GM10266 (cell line): ENCODE data around the gene BTBD10.
A peak's percentile ranks its signal among the peaks of the same experiment; 100 is the strongest.

Source experiments
- DNase-seq: peaks from one replicate; pipeline ENCODE4 v3.0.0; 2012; ENCODE audit errors: extremely low spot score
- TF ChIP-seq, protein P1 (sequence below): IDR thresholded peaks from 2 replicates; pipeline ENCODE4 v1.5.1; 2012; ENCODE audit warnings: mild to moderate bottlenecking, low read depth; ENCODE audit not compliant: control insufficient read depth, insufficient read depth; ENCODE audit errors: missing control alignments

The BTBD10 gene

DNA sequence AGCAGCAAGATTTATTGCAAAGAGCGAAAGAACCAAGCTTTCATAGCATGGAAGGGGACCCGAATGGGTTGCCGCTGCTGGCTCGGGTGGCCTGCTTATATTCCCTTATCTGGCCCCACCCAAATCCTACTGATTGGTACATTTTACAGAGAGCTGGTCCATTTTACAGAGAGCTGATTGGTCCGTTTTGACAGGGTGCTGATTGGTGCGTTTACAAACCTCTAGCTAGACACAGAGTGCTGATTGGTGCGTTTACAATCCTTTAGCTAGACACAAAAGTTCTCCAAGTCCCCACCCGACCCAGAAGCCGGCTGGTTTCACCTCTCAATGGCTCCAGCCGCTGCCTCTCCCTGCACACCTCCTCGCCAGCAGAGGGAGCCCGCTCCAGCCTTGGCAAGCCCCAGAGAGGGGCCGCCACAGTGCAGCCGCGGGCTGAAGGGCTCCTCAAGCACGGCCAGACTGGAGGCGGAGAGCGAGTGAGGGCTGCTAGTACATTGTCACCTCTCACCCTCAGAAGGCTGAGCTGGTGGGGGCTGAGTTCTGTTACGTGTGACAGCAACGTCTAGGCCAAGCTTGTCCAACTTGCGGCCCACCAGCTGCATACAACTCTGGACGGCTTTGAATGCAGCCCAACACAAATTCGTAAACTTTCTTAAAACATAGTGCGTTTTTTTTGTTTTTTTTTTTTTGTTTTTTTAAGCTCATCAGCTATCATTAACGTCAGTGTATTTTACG, 24.1 kb upstream of the BTBD10 start:
- TF ChIP-seq, protein P1, sequence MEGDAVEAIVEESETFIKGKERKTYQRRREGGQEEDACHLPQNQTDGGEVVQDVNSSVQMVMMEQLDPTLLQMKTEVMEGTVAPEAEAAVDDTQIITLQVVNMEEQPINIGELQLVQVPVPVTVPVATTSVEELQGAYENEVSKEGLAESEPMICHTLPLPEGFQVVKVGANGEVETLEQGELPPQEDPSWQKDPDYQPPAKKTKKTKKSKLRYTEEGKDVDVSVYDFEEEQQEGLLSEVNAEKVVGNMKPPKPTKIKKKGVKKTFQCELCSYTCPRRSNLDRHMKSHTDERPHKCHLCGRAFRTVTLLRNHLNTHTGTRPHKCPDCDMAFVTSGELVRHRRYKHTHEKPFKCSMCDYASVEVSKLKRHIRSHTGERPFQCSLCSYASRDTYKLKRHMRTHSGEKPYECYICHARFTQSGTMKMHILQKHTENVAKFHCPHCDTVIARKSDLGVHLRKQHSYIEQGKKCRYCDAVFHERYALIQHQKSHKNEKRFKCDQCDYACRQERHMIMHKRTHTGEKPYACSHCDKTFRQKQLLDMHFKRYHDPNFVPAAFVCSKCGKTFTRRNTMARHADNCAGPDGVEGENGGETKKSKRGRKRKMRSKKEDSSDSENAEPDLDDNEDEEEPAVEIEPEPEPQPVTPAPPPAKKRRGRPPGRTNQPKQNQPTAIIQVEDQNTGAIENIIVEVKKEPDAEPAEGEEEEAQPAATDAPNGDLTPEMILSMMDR, result peak; percentile 45
- DNase-seq, result no peak

DNA sequence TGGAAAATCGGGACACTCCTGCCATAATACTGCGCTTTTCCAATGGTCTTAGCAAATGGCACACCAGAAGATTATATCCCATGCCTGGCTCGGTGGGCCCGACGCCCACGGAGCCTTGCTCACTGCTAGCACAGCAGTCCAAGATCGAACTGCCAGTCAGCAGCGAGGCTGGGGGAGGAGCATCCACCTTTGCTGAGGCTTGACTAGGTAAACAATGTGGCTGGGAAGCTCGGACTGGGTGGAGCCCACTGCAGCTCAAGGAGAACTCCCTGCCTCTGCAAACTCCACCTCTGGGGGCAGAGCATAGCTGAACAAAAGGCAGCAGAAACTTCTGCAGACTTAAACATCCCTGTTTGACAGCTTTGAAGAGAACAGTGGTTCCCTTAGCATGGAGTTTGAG, 17.2 kb upstream of the BTBD10 start:
- TF ChIP-seq, protein P1, result no peak
- DNase-seq, result no peak

DNA sequence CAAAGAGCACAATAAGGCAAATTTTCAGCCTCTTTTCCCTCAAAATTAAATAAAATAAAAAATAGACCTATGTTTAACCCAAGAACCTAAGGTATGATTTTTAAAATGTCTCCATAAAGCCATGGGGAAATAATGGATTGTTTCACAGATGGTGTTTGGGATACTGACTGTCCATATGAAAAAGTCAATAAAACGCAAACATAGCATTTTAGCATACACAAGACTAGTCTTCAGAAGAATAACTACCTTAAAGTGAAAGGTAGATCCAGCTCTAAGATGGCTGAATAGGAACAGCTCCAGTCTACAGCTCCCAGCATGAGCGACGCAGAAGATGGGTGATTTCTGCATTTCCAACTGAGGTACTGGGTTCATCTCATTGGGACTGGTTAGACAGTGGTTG, 16.7 kb upstream of the BTBD10 start:
- TF ChIP-seq, protein P1, result no peak
- DNase-seq, result no peak

DNA sequence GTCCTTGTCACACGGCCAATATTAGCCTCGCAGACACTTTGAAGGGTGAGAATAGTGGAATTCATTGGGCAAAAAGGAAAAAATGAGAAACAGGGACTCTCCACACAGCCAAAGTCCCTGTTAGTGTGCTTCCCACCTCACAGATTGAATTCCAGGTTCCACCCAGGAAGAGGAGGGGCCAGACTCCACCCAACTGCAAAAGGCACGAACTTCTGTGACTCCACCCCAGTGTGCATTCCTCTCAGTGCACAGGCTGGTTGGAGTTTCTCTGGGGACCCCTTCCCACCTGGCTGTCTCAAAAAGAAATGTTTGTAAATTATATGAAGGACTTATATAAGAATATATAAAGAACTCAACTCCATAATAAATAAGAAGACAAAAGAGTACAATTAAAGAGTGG, 12.1 kb upstream of the BTBD10 start:
- TF ChIP-seq, protein P1, result no peak

DNA sequence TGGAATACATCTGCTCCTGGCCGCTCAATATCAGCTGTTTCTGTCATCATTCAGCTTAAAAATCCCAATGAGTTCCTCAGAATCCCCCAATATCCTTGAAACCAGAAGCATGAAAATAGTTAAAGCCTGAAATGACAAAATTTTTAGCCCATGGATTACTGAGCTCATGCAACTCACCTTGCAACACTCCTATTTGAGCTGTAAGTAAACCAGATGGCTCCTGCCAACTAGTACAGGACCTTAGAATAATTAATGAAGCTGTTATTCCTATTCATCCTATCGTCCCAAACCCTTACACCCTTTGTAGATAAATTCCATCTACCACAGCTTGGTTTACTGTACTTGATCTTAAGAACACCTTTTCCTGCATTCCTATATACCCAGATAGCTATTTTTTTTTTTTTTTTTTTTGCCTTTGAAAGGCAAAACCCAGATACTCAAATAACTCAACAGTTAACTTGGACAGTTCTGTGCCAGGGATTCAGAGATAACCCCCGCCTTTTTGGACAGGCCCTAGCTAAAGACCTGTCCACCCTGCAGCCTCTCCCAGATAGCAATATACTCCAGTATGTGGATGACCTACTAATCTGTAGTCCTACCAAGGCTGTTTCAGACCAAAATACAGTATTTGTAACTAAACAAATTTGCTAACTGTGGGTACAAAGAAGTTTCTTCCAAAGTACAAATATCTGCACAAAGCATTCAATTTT, 10.1 kb upstream of the BTBD10 start:
- no peak for DNase-seq
- TF ChIP-seq, protein P1, result no peak

More for the DNA sequence above, 12.1 kb upstream of the BTBD10 start:
- no peak for DNase-seq

DNA sequence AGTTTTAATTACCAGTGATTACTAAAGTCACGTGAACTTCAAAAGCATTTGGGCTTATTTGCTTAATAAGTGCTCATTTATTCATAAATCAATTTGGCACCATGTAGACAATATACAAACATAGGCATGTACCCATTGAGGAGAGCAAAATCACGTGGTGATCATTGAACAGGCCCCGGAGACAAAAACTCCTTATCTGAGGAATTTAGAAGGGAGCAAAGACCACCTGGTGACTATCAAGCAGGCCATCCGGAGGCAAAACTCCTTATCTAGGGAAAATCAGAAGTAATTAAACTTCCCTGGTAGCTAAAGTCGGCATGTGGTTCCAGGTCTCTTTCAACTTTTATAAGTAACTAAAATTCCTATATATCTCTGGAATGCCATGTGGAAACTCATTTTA, 5.7 kb upstream of the BTBD10 start:
- no peak for DNase-seq

More for the DNA sequence above, 5.7 kb upstream of the BTBD10 start:
- TF ChIP-seq, protein P1, result no peak
